GF-D8 (cell line): Measurements from ENCODE around the gene MYPOP.

ENCODE experiments used
- DNase-seq: peaks from one replicate; lab custom pipeline; 2025; lab: John Stamatoyannopoulos, UW

Gene MYPOP, protein sequence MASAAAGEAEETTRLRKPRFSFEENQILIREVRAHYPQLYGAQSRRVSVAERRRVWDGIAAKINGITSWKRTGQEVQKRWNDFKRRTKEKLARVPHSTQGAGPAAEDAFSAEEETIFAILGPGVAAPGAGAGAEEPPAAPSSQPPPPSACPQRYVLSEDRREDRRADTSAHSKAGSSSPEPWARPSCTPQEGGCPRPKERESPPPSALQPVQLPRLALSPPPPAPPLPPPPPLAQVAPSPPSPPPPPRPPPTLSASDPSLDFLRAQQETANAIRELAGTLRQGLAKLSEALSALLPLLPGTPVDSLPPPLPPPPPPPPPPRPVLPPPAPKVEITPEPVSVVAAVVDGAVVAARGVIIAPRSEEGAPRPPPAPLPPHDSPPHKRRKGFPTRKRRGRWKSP

DNA sequence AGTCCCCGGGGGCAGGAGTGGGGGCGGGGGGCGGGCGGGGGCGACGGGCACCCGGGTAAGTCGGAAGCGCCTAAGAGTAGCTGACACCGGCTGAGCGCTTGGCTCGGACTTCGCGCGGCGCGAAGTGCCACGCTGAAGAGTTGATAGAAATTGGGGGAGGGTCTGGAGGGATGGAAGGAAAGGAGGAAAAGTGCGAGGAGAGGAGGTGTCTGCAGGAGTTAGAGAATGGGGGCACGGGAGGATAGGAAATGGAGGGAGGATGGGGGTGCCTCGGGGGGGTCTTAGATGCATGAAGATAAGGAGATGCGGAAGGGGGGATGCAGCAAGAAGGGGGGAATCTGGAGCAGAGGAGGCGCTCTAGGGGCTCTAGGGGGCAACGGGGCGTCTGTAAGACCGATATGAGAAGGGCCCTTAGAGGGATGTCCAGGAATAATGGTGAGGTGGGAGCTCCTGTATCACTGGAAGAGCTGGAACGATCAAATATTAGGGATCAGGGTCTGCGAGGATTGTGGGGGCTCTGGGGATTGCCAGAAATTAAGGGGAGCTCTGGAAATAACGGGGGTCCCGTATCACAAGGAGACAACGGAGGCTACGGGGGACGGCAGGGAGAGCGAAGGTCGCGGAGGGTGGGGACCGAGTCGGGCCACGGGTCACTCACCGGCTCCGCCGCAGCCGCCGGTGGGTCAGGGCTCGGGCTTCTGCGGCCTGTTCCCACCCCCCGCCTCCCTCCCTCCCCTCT is at the start of gene MYPOP:
TSS of gene MYPOP (minus strand) at position 702 of the 739 bp plus-strand sequence. CDS start 840 bp downstream, outside the sequence.
- no peak for DNase-seq

DNA sequence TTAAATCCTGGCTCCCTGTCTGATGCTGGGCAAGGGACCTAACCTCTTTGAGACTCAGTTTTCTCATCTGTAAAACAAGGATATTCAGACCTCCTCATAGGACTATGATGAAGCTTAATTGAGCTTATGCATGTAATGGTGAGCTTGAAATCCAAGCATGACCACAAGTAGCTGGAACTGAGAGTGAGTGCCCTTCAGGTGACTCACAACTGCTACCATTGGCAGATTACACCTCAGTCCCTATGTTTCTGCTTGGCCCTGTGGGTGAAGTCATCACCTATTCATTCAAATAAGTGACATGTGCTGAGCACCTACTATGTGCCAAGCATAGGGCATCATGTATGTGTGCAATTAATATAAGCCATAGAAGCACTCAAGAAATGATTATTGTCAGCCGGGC is 45.5 kb upstream of the MYPOP start:
- DNase-seq: no peak

DNA sequence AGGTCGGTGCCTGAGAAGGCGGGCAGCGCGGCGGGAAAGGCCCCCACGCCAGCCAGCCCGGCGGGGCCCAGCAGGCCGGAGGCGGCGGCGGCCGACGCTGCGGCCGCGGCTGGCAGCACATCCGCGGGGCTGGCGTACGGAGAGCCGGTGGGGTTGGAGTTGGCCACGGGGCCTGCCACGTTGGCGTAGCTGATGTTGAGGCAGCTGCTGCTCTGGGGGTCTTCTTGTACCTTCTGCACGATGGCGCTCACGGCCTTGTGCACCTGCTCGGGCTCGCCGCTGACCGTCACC is 38.0 kb upstream of the MYPOP start:
- no peak for DNase-seq

DNA sequence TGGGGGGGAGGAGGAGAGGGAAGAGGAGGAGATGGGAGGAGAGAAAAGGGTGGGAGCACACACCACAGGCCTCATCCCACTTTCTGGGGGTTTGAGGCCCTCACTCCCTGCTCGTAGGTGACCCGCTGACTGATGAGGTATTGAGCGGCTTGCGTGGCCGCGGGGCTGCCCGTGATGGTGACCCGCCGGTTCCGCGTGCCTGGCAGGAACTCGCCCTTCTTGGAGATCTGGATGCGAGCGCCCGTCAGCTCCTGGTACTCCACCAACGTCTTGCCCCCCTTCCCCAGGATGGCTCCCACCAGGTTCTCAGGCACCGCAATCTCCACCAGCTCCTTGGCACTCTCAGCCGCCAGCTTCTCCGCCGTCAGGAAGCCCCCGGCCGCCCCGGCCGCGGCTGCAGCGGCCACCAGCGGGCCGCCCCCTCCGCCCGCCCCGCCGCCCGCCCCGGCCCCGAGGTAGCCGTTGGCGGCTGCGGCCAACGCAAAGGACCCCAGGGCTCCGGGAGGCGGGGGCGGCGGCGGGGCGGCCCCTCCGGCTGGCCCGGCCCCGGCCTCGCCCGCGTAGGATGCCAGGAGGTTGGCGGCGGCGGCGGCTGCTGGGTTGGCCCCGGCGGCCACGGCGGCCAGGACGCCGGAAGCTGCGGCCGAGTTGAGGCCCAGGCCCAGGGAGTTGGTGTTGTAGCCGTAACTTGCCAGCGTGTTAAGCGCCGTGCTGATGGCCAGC is 37.5 kb upstream of the MYPOP start:
- DNase-seq: no peak

DNA sequence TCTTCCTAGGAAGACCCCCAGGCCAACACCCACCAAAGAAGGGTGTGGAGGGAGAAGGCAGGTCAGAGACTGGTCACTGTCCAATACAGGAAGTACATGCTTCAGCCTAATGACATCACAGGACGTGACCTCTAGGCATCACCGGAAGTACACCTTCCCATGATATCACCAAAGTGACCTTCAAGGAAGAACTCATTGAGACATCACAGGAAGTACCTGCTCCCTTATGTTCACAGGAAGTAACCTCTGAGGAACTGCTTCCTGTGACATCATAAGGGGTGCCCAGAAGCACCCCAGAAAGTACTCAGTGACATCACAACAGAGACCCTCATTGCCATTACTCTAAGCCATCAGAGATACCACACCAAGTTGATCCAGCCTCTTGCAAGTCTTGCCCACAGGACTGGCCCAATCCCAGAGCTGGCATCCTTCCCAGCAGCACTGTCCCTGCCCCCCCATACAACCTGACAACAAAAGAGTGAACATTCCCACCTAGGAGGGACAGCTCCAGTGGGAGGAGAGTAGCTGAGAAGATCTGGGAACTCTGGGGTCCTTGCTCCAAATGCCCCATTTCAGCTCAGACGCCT is 36.4 kb upstream of the MYPOP start:
- no peak for DNase-seq

DNA sequence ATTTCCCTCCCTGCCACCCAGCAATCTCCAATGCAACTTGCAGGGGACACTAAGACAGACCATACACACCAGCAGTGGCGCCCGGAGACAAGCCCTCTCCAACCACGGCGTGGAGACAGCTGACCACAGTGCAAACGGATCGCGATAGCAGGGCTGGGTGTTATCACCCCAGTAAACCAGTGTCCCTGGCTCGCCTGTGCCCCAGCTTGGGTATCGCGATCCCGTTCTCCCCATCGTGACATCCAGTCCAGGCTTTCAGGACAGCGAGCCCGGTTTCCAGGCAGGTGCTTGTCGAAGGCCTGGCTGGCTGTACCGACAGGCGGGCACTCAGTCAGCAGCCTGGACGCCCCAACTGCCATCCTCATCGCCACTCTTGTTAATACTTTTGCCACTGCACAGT is 32.9 kb upstream of the MYPOP start:
- DNase-seq: no peak

DNA sequence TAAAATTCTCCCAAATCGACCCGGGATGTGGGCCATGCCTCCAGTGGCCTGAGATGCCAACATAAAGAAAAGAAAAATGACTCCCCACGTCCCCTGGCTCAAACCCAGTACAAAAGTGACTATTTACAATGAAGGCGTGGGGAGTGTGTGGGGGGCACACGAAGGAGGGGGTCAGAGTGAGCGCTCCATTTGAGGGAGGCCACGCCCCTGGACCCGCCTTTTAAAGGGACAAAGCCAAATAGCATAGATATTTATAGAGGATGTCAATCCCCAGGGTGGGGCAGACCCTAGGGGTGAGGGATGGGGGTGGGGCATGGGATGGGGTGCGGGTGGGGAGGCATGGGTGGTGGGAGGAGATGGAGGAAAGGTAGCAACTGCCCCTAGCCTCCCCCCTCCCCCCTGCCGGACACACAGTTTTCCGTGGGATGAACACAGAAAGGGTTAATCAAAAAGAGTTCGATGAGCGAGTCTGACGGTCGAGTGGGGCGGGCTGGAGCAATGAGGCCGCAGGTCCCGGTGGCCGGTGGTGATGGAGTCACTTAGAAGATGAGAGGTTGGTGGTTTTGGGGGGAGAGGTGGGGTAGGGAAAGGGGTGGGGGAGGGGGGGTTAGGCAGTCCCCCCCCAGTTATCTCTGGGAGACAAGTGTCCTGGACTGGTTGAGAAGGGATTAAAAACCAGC is 32.3 kb upstream of the MYPOP start:
- no peak for DNase-seq

DNA sequence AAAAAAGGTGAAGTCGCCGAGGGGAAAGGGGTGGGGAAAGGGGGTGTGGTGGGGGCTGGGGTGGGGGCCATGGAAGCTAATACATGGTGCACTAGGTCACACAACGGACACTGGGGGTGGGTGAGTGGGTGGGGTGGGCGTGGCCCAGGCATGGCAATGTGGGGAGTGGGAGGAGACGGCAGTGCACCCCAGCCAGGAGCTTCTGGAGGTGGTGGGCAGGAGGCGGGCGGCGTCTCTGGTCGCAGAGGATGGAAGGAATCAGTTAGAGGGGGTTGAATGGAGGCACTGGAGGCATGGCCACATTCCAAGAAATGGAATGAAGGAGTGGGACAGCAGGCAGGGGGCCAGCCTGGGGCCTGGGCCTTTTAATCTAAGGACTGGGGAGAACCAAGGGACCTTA is 31.3 kb upstream of the MYPOP start:
- no peak for DNase-seq

DNA sequence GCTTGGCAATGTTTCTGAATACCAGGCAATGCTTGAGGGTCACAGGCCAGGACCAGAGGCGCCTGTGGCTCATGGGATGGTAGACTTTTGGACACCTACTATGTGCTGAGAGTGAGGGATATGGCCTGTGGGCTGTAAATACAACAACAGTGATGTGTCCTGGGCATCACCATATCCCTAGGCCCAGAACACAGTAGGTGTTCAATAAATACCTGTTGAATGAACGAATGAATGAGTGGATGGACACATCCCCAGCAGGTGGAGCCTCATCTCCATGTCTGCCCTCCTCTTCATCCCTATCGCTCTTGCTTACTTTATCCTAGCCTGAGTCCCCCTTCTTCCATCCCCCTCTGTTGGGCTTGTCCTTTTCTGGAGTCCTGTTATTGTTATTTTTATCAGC is 28.6 kb upstream of the MYPOP start:
- DNase-seq: no peak

DNA sequence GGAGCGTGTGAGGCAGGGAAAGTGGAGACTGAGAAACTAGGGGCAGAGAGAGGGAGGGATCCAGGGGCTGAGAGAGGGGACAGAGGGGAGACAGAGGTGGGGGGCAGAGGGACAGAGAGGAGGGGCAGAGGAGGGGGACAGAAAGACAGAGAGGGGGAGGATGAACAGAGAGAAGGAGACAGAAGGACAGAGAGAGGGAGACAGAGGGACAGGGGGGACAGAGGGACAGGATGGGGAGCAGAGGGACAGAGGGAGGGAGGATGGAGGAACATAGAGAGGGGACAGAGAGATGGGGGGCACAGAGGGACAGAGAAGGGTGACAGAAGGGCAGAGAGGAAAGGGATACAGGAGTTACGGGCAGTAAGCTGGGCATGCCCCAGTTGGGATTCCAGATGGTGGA is 26.8 kb upstream of the MYPOP start:
- no peak for DNase-seq

DNA sequence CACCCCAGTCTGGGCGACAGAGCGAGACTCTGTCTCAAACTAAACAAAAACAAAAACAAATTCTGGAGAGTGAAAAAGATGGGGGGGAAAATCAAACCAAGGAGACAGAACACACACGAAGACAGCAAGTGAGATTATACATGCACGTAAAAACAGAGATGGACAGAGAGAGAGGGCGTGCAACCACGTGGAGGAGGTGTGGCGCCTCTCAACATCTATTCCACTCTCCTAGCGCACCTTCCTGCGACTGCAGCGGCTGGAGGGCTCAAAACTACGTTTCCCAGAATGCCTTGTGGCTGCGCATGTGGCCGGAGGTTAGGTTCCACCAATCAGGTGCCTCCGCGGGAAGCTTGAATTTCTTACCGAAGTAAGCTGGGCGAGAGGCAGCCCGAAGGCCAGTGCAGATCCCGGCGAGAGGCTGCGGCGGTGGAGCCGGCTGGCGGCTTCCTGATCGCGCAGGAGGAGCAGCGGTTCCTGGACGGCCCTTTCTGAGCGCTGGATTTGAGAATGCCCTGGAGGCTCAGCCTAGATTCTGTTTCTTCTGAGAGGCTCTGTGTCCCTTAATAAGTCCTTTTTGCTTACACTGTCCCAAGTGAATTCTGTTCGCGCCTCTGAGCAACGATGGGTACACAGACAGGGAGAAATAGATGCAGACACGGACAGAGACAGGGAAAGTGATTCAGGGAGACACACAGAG is 25.3 kb upstream of the MYPOP start:
- peak; percentile 70 for DNase-seq

DNA sequence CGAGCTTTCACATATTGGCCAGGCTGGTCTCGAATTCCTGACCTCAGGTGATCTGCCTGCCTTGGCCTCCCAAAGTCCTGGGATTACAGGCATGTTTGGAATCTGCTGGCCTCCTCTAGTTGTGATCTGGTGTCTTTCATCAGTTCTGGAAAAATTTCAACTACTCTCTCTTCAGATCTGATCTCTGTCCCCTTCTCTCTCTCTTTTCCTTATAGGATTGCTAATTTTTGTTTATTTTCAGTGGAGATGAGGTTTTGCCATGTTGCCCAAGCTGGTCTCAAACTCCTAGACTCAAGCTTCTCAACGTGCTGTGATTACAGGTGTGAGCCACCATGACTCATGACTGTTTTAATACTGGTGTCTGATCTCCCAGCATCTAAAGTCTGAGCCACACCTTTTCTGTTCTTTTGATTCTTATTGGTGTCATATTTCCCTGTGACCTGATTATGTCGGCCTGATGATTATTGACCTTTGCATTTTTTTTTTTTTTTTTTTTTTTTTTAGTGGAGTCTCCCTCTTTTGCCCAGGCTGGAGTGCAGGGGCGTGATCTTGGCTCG is 22.6 kb upstream of the MYPOP start:
- no peak for DNase-seq

DNA sequence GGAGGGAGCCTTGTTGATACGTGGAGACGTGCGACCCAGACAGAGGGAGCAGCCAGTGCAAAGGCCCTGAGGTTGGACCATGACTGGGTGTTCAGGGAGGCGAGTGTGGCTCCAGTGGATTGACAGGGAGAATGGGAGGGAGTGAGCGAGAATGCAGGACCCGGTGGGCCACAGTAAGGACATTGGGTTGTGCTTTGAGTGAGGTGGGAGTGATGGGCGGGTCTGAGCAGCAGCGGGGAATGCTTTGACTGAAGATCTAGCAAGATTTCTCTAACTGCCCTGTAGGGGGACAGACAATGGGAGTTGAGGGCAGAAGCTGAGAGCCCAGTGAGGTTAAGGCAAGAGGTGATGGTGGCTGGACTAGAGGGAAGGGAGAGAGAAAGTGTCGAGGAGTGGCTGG is 19.9 kb upstream of the MYPOP start:
- DNase-seq: no peak

DNA sequence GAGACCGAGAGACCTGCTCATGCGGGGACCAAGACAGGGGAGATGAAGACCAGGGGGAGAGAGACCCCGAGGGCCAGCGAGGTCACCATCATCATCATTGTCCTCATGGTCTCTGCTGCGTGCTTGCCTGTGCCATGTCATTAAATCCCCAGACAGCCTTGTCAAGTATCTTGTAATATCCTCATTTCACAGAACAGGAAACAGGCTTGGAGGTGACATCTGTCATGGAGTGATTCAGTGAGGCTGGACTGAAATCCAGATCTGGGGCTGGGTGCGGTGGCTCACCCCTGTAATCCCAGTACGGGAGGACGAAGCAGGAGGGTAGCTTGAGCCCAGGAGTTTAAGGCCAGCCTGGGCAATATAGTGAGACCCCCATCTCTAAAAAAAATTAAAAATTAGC is 18.0 kb upstream of the MYPOP start:
- peak; percentile 41 for DNase-seq

DNA sequence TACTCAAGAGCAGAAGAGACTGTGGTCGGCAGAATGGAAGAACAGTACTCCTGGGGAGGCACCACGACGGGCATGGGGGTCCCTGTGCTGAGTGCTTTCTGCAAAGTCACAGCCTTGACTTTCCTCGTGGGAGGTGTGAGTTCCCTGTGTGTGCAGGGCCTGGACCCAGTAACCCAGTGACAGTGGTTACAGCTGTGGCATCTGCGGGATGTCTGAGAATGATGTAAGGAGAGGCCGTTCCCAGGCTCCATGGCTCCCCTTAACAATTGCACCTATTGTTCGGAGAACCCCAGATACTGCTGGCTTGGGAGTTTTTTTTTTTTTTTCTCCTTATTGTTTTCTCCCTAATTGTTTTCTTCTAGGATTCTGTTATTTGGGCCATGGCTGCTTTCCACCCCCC is 17.3 kb upstream of the MYPOP start:
- DNase-seq: no peak

DNA sequence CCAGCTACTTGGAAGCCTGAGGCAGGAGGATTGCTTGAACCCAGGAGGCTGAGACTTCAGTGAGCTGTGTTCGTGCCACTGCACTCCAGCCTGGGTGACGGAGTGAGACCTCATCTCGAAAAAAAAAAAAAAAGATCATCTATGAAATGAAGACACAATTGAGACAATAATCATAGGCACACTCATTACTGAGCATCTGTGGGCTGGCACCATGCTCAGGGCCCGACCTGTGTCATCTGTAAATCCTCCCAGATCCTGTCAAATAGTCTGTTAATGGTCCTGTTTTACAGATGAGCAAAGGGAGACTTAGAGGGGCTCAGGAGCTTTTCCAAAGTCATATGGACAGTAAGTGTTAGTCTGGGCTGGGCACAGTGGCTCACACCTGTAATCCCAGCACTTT is 16.3 kb upstream of the MYPOP start:
- DNase-seq: no peak

DNA sequence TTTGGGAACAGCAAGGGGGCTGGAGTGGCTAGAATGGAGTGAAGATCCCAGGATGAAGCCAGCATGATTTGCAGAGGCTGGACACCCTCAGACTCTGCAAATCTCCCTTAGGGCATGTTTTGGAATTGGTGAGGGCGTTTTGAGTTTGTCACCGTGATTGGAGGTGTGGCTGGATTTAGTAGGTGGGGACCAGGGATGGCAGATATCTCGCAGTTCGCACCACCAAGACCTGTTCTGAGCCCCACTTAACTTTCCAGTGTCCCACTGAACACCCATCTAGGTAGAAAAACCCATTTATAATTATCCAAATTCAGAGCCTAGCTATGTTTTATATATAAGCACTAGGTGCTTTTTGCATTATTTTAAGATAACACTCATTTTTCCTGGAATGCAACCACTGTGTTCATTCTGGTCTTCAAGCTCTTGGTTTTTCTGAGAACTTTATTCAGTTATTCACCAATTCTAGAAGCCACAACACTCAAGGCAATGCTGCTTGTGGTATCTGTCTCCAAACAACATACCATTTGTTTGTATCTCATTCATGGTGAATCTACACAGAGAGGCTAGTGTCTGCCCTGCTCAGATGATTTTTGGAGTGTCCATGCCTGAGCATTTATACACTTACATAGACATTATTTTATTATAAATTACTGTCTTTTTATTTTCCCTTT is 15.1 kb upstream of the MYPOP start:
- no peak for DNase-seq

DNA sequence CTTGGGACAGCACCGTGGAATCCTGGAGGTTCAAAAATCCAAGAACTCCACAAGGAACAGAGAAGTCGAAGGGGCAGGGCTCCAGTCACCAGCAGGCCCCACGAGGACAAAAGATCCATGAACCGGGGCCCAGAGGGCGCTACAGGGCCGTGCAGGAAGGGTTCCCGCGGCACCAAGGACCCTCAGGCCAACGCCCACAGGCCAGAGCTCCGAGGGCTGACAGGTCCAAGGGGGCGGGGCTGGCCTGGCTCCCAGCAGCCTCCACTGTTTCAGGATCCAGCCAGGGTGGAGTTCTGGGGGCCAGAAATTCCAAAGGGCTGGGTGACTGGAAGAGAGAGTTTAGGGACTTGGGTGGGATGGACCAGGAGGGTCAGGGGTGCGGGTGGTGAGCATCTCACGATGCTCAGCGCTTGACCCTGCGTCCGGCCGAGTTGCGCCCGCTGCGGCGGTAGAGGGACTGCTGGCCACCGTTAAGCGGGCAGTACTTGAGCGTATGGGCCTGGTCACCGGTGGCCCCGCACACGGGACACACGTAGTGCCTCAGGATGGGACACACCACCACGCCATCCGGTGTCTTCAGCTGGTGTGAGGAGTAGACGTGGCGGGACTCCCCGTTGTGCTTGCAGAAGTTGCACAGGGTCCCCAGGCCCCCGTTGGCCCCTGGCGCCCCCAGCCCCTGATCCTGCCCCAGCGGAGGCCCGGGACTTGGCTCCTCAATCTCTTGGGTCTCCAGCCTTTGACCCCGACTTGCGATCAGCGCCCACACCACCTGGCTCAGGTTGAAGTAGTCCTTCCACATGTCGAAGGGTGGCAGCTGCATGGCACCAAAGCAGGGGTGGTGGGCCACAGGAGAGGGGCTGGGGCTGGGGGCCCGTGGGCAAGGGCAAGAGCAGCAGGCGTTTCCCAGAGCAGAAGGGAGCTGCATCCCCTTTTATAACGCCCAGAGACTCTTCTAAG is 11.7 kb upstream of the MYPOP start, which contains the start of gene NANOS2:
TSS of gene NANOS2 (minus strand) at position 905 of the 957 bp plus-strand sequence. CDS start at position 820, 85 bp downstream.
- DNase-seq: no peak

DNA sequence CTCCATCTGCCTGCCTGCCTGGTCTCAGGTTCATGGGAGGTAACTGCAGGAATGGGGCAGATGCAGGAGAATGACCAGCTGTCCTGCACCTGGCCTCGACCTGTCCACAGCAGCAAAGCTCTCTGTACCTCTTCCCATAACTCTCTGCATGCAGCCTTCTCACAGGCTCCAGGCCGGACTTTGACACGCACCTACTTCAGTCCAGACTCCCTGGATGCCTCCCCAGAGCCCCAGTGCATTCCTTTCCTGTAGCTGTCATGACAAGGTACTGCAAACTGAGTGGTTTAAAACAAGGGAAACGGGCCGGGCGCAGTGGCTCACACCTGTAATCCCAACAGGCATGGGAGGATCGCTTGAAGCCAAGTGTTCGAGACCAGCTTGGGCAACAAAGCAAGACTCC is 8.9 kb upstream of the MYPOP start:
- no peak for DNase-seq
